Stimulated activated effector memory CD8-positive, alpha-beta T cell treated with anti-CD3 and anti-CD28 coated beads, Interleukin-12 subunit alpha, Interleukin-12 subunit beta, amount 100 ng/mL, for 72 hours (primary cell): ENCODE results near the gene DNASE1L3.
A peak's percentile ranks its signal among the peaks of the same experiment; 100 is the strongest.

ENCODE experiments used
- ATAC-seq: fragments of 150-1000 bp; cut with Tn5 transposase; 2 replicates; pipeline ENCODE4 v1.10.0; 2021
- DNase-seq, 2 donors: peaks; one replicate each; pipeline ENCODE4 v3.0.0; 2021 to 2022; ENCODE audit warnings: low spot score in 2 of 2
- H3K27ac Mint-ChIP-seq: one replicate; pipeline ENCODE4 v1.8.0; 2022; ENCODE audit warnings: mild to moderate bottlenecking, mixed read lengths
- H3K36me3 Mint-ChIP-seq: one replicate; pipeline ENCODE4 v1.8.0; 2022; ENCODE audit warnings: mild to moderate bottlenecking, mixed read lengths
- H3K4me1 Mint-ChIP-seq: one replicate; pipeline ENCODE4 v1.8.0; 2022; ENCODE audit warnings: mixed read lengths
- H3K4me3 Mint-ChIP-seq: one replicate; pipeline ENCODE4 v1.8.0; 2022; ENCODE audit warnings: mild to moderate bottlenecking, mixed read lengths
- H3K9me3 Mint-ChIP-seq: one replicate; pipeline ENCODE4 v1.8.0; 2022; ENCODE audit warnings: mixed read lengths

DNASE1L3 gene

DNA sequence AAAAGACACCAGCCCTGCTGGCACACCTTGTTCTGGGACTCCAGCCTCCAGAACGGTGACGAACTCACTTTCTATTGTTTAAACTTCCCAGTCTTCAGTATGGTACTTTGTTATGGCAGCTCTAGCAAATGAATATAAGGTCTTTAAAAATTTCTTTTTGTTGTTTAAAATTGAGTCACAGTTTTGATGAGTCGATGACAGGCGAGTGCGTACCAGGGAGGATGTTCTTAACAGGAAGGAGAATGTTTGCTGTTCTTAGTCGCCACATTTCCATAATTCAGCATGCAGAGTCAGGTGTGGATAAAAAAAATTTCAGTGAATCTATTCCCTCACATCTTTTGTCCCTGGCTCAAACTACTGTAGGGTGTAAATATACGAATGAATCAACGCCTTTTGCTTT is 12.4 kb downstream of the DNASE1L3 start:
- Mint-ChIP-seq H3K4me3 (no peak overlapping the region), H3K4me1 (peaks cover 4% of the 10 kb centered on the region), H3K36me3 (no peaks in the 10 kb centered on the region), H3K27ac (no peak overlapping the region), H3K9me3 (no peaks in the 10 kb centered on the region)
- ATAC-seq = no peak
- no peak for DNase-seq

DNA sequence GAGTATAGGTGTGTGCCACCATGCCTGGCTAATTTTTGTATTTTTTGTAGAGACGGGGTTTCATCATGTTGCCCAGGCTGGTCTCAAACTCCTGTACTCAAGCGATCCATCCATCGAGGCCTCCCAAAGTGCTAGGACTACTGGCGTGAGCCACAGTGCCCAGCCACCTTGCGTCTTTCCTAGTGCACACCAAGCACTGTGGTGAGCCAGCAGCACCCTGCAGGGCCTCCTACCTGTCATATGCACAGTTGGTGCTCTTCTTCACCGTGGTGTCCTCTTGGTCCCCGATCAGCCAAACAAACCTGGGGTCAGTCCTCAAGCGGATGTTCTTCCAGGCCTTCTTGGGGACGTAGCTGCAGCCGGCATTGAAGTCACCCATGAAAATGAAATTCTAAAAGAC is 13.2 kb downstream of the DNASE1L3 start:
- no peak overlapping the region for H3K27ac Mint-ChIP-seq
- no peaks in the 10 kb centered on the region for H3K9me3 Mint-ChIP-seq
- no peaks in the 10 kb centered on the region for H3K36me3 Mint-ChIP-seq
- no peak overlapping the region for H3K4me3 Mint-ChIP-seq
- ATAC-seq (no peak), DNase-seq (no peak)
- H3K4me1 Mint-ChIP-seq = peaks cover 4% of the 10 kb centered on the region

- Mint-ChIP-seq H3K27ac (no peak overlapping the region), H3K36me3 (no peaks in the 10 kb centered on the region), H3K4me1 (no peaks in the 10 kb centered on the region), H3K4me3 (no peak overlapping the region), H3K9me3 (no peaks in the 10 kb centered on the region)
- no peak for ATAC-seq
- no peak for DNase-seq
These were observed 16.9 kb downstream of the DNASE1L3 start for GRCh38 chr3:58193682-58194407.

DNA sequence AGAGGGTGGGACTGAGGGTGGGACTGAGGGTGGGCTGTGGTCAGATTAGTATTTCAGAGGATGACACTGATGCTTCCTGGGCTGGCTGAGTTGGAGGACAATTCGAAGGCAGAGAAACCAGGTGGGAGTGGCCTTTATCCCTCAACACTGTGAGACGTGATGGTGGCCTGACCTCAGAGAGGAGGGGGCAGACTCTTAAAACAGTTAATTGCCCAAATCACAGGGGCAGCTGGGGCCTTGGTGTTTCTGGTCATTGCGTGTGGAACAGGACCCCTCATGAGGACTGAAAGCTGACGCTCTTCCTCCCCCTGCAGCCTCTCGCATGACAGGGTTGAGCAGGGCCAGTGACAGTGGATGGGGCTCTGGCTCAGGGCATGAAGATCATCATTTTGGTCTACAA is 18.7 kb downstream of the DNASE1L3 start:
- ATAC-seq (no peak), DNase-seq (no peak)
- Mint-ChIP-seq H3K4me3 (no peak overlapping the region), H3K36me3 (no peaks in the 10 kb centered on the region), H3K9me3 (no peaks in the 10 kb centered on the region), H3K27ac (no peak overlapping the region), H3K4me1 (no peaks in the 10 kb centered on the region)

DNA sequence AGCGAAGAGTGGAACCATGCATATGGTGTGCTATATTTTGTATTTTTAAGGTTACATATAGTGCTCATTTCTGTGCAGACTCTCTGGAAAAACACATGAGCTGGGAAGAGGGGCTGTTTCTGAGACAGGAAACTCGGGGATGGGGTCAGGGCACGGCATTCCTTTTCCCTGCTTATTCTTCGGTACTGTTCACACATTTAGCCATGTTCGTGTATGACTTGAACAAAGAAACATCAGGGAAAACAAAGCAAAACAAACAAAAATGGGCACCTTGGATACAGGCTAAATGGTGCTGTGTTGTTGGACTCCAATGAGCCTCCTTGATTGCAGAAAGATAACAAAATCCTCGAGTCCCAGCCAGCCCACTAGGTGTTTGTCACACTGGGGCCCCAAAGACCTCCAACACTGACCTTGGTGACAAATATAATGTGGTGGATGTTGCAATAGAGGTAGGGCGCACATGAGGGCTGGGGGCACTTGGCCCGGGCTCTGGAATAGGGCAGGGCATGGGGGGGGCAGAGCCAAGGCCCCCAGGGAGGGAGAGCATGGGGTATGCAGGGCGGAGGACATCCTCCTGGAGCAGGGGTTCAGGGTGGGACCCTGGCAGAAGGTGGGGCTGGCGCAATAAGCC is 19.3 kb downstream of the DNASE1L3 start:
- Mint-ChIP-seq H3K4me3 (no peak overlapping the region), H3K4me1 (no peaks in the 10 kb centered on the region), H3K36me3 (no peaks in the 10 kb centered on the region), H3K27ac (no peak overlapping the region), H3K9me3 (no peaks in the 10 kb centered on the region)
- ATAC-seq (no peak), DNase-seq (no peak)

DNA sequence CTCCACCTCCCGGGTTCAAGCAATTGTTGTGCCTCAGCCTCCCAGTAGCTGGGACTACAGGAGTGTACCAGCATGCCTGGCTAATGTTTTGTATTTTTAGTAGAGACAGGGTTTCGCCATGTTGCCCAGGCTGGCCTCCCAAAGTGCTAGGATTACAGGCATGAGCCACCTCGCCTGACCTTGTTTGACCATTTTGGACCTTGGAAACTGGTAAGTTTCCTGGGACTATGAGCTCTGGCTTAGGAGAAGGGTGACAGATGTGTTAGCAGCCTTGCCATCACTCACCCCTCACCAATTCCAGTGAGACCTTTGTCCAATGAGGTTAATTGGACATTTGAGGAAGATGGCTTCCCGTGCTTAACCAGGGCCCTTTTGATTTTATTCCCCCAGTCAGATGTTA is 19.9 kb downstream of the DNASE1L3 start:
- DNase-seq = no peak
- Mint-ChIP-seq H3K4me1 (no peaks in the 10 kb centered on the region), H3K36me3 (no peaks in the 10 kb centered on the region), H3K27ac (no peak overlapping the region), H3K4me3 (no peak overlapping the region), H3K9me3 (no peaks in the 10 kb centered on the region)
- no peak for ATAC-seq

- H3K4me1 Mint-ChIP-seq = no peaks in the 10 kb centered on the region
- H3K4me3 Mint-ChIP-seq = no peak overlapping the region
- H3K36me3 Mint-ChIP-seq = no peaks in the 10 kb centered on the region
- H3K27ac Mint-ChIP-seq = no peak overlapping the region
- no peaks in the 10 kb centered on the region for H3K9me3 Mint-ChIP-seq
- ATAC-seq (no peak), DNase-seq (no peak)
These were observed 20.5 kb downstream of the DNASE1L3 start for GRCh38 chr3:58190291-58190690.

DNA sequence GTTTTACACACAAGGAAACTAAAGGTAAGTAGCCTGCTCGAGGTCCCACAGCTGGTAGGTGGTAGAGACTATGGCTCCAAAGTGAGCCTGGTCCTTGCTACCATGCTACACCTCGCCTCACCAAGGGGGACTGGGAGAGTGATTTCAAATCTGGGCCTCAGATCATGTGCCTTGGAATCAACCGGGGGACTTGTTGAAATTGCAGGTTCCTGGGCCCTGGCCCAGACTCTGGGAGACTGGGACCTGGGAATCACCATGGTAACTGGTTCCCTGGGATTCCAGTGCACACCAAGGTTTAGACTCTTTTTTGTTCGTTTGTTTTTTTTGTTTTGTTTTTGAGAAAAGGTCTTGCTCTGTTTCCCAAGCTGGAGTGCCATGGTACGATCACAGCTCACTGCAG is 21.1 kb downstream of the DNASE1L3 start:
- H3K27ac Mint-ChIP-seq = no peak overlapping the region
- ATAC-seq (no peak), DNase-seq (no peak)
- no peaks in the 10 kb centered on the region for H3K9me3 Mint-ChIP-seq
- H3K4me1 Mint-ChIP-seq = no peaks in the 10 kb centered on the region
- no peak overlapping the region for H3K4me3 Mint-ChIP-seq
- H3K36me3 Mint-ChIP-seq = no peaks in the 10 kb centered on the region

DNA sequence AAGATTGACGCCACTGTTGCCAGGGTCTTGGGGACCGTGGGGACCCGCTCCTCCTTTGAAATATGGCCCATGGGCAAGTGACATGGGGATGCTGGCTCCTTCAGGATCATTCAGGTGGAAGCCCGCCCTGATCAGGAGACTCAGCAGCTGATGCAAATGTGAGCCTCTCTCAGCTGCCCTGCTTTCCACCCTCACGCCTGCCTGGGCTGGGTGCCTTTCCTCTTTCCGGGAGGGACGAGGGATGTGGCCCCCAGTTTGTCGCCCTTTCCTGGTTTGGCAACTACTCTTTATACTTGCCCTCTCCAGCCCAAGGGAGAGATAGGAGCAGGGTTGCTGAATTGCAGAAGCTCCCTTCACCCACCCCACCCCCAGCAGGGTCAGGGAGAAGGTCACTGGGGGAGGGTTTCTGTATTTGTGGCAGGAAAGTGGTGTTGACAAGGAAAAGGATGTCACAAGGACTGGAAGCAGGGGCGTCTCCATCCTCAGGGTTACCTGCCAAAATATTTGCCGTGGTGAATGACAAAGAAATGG is 21.8 kb downstream of the DNASE1L3 start:
- Mint-ChIP-seq H3K36me3 (no peaks in the 10 kb centered on the region), H3K4me1 (no peaks in the 10 kb centered on the region), H3K27ac (no peak overlapping the region), H3K9me3 (no peaks in the 10 kb centered on the region), H3K4me3 (no peak overlapping the region)
- ATAC-seq (no peak), DNase-seq (no peak)

- no peaks in the 10 kb centered on the region for H3K36me3 Mint-ChIP-seq
- H3K27ac Mint-ChIP-seq = no peak overlapping the region
- H3K4me1 Mint-ChIP-seq = no peaks in the 10 kb centered on the region
- DNase-seq = no peak
- no peaks in the 10 kb centered on the region for H3K9me3 Mint-ChIP-seq
- ATAC-seq = no peak
- no peak overlapping the region for H3K4me3 Mint-ChIP-seq
These were observed 22.6 kb downstream of the DNASE1L3 start for GRCh38 chr3:58188173-58188564.

GRCh38 chr3:58184982-58185360 is 25.8 kb downstream of the DNASE1L3 start:
- ATAC-seq = no peak
- DNase-seq = no peak
- H3K9me3 Mint-ChIP-seq = no peaks in the 10 kb centered on the region
- no peaks in the 10 kb centered on the region for H3K36me3 Mint-ChIP-seq
- H3K4me3 Mint-ChIP-seq = no peak overlapping the region
- H3K27ac Mint-ChIP-seq = no peak overlapping the region
- no peaks in the 10 kb centered on the region for H3K4me1 Mint-ChIP-seq

GRCh38 chr3:58184309-58184981 is 26.3 kb downstream of the DNASE1L3 start:
- Mint-ChIP-seq H3K4me1 (no peaks in the 10 kb centered on the region), H3K27ac (no peak overlapping the region), H3K36me3 (no peaks in the 10 kb centered on the region), H3K9me3 (no peaks in the 10 kb centered on the region), H3K4me3 (no peak overlapping the region)
- DNase-seq (no peak), ATAC-seq (no peak)

GRCh38 chr3:58183891-58184290 is 26.9 kb downstream of the DNASE1L3 start:
- Mint-ChIP-seq H3K4me3 (no peak overlapping the region), H3K9me3 (no peaks in the 10 kb centered on the region), H3K27ac (no peak overlapping the region), H3K36me3 (no peaks in the 10 kb centered on the region), H3K4me1 (peaks cover 2% of the 10 kb centered on the region)
- ATAC-seq (no peak), DNase-seq (no peak)

DNA sequence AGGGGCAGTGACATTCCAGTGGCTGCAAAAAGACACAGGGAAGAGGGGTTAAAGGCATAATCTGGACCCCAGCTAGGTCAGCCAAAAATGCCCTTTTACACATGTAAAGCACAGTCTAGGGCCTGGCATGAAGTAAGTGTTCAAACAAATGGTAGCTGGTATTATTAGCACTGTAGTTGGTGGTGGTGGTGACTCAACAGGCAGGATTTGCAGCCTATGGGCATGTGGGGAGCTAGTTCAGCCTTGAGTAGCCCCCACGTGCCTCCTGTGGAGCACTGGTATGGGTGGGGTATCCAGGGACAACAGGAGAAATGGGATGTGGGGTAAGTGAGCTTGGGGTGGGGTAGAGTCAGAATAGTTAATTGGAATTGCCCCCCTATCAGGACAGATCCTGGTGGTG is 27.6 kb downstream of the DNASE1L3 start:
- Mint-ChIP-seq H3K27ac (no peak overlapping the region), H3K9me3 (no peaks in the 10 kb centered on the region), H3K36me3 (no peaks in the 10 kb centered on the region), H3K4me3 (no peak overlapping the region), H3K4me1 (peaks cover 9% of the 10 kb centered on the region)
- no peak for ATAC-seq
- DNase-seq = no peak

DNA sequence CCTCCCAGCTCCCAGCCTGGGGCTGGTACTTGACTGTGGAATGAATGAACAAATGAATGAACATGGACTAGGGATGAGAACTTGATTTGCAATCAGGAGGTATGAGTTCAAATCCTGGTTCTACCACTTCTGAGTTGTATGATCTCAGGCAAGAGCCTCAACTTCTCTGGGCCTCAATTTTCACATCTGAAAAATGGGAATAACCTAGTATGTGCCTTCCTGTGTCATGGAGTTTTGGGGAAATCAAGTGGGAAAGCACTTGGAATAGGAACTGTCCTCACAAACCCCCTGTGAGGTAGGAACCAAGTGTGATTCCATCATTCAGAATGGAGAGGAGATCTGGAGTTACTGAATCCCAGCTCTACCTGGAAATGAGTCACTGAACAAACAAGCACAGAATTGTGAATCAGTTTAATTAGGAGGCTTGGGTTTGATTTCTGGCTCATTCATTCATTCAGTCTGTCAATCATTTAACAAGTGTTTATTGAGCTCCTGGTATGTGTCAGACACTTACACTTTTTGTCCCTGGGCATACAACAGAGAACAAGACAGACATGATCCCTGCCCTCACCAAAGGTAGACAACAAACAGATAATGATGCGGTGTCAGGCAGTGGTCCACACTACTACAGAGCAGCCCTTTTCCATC is 29.7 kb downstream of the DNASE1L3 start:
- Mint-ChIP-seq H3K27ac (peak overlapping the region; percentile 13), H3K4me3 (no peak overlapping the region), H3K9me3 (no peaks in the 10 kb centered on the region), H3K4me1 (peaks cover 19% of the 10 kb centered on the region), H3K36me3 (no peaks in the 10 kb centered on the region)
- ATAC-seq = no peak
- no peak for DNase-seq
